NCI-H146 treated with DMSO at 0.1 percent for 48 hours (cell line): ENCODE measurements around the gene UFSP1.
"Not testable (repeated sequence)": the region's sequence is repeated elsewhere in the genome, so short reads cannot be mapped to it uniquely, and the experiment has no call there.

Experiments used
- DNase-seq: peaks from one replicate; lab custom pipeline; 2025; ENCODE audit not compliant: unreplicated experiment; lab: John Stamatoyannopoulos, UW

Gene UFSP1

DNA sequence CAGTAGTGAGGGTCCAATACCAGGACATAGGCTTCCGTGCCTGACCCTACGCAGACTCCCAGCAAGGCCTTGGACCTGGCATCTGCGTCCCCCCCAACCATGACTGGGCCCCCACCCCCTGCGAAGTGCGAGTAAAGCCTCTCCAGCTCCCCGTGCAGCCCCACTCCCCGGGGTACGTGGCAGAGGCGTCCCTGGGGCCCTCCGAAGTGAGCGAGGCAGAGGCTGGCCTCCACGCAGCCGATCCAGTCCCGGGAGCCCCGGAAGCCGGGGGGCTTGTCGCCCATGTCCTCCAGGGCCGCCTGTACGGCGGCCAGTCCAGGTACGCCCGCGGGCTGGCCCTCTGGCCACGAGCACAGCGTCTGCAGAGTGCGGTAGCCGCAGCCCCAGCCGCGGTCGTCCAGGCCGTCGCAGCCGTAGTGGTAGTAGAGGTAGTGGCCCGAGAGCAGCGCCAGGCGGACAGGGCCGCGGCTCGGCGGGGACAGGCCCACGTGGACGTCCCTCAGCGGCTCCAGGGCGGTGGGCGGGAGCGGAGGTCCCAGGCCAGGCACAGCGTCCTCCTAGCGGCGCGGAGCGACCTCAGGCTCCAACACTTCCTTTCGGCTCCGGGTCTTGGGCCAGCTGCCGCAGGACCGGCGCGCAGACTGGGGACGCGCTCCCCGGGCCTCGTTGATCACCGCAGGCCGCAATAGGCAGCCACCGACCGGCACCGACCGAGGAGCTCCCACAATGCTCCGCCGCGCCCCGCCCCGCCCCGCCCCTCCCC lies at the start of gene UFSP1:
TSS of gene UFSP1 (minus strand) at position 728 of the 763 bp plus-strand sequence. CDS start at position 284, 444 bp downstream.
- DNase-seq, result no peak

DNA sequence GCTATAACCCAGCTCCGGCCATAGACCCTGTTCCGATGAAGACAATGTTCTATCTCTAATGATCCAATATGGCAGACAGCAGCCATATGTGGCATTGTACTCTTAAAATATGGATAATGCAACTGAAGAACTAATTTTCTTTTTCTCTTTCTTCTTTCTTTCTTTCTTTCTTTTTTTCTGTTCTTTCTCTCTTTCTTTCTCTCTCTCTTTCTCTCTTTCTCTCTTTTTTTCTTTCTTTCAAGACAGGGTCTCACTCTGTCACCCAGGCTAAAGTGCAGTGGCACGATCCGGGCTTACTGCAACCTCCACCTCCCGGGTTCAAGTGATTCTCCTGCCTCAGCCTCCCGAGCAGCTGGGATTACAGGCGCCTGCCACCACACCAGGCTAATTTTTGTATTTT lies 46.7 kb upstream of the UFSP1 start:
- not testable (repeated sequence) for DNase-seq

DNA sequence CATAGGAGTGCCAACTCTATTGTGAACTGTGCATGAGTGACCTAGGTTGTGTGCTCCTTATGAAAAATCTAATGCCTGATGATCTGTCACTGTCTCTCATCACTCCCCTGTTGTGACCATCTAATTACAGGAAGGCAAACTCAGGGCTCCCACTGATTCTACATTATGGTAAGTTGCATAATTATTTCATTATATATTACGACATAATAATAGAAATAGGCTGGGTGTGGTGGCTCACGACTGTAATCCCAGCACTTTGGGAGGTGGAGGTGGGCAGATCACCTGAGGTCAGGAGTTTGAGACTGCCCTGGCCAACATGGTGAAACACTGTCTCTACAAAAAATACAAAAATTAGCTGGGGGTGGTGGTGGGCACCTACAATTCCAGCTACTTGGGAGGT lies 45.9 kb upstream of the UFSP1 start:
- not testable (repeated sequence) for DNase-seq

DNA sequence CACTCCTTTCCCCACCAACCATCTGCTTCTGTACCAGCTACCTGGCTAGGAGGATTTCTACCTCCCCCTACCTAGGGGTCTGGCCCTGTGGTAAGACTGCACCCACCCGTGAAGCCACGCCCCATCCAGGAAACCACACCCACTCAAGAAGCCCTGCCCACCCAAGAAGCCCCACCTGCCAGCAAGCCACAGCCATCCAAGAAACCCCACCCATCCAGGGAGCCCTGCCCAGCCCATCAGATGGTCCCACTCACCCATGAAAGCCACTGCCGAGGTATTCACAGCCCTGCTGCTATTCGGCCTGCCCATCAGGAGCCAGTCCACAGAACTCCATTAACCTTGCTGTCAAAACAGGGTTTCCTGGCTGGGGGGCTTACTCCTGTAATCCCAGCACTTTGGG lies 44.2 kb upstream of the UFSP1 start:
- no peak for DNase-seq

DNA sequence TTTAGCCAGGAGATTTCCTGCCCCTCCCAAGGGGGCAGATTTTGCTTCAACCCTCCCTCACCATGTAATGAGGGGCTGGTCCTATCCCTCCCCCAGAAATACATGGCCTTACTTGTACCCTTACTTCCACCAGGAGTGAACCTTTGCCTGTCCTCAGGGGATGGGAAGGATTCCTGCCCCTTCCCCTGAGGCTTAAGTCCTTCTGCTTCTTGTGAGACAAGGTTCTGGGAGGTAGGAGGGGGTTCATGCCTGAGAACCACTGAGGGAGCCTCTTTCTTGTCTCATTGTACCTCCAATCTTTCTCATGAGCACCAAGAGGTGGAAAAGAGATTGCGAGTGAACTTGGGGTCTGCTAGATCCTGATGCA lies 40.3 kb upstream of the UFSP1 start:
- DNase-seq, result no peak

DNA sequence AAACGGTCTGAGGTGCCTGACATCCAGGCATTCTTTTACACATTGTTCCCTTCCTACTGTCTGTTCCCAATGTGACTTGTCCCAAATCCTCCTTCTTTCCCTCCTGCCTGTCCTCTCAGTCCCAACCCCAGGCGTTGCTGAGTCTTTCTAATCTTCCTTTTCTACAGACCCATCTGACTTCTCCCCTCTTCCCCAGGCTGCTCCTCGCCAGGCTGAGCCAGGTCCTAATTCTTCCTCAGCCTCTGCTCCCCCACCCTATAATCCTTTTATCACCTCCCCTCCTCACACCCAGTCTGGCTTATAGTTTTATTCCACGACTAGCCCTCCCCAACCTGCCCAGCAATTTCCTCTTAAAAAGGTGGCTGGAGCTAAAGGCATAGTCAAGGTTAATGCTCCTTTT lies 34.1 kb upstream of the UFSP1 start:
- DNase-seq, result not testable (repeated sequence)

DNA sequence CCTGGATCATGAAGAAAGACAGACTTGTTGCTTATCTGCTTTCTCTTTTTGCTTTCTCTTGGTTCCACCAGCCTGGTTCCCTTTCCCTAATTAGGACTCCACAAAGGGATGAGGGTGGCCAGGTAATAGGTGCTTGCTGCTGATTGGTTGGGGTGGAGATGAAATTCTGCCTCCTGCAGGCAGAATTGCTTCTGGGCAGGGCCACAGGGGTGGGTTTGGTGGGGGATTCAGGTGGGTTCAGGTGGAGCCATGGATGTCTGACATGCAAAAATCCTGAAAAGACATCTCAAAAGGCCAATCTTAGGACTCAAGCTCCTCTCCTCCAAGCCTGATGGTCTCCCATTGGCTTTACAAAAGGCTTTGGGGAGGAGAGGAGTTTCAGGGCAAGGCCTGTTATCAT lies 31.5 kb upstream of the UFSP1 start:
- no peak for DNase-seq

DNA sequence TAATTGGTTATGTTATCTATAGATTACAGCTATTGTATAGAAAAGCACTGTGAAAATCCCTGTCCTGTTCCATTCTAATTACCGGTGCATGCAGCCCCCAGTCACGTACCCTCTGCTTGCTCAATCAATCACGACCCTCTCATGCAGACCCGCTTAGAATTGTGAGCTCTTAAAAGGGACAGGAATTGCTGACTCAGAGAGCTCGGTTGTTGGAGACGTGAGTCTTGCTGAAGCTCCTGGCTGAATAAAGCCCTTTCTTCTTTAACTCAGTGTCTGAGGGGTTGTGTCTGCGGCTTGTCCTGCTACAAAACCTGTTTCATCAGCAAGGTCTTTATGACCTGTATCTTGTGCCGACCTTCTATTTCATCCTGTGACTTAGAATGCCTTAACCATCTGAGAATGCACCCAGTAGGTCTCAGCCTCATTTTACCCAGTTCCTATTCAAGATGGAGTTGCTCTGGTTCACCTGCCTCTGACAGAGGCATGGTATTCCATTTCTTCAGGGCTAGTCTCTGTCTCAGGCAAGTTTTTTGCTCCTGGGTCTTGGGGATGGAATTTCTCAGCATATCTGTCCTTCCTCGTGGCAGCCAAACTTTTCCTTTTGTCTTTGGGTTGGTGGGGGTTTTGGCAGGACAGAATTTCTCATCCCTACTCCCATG lies 30.4 kb upstream of the UFSP1 start:
- not testable (repeated sequence) for DNase-seq

DNA sequence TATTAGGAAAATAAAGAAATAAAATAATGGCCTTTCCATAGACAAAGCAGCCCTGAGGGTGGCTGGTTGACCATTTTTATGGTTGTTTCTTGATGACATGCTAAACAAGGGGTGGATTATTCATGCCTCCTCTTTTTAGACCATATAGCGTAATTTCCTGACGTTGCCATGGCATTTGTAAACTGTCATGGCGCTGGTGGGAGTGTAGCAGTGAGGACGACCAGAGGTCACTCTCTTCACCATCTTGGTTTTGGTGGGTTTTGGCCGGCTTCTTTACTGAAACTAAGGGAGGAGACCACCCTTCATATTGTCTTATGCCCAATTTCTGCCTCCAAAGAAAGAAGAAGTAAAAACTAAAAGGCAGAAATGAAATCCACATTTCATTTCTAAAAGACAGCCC lies 29.8 kb upstream of the UFSP1 start:
- DNase-seq, result not testable (repeated sequence)

DNA sequence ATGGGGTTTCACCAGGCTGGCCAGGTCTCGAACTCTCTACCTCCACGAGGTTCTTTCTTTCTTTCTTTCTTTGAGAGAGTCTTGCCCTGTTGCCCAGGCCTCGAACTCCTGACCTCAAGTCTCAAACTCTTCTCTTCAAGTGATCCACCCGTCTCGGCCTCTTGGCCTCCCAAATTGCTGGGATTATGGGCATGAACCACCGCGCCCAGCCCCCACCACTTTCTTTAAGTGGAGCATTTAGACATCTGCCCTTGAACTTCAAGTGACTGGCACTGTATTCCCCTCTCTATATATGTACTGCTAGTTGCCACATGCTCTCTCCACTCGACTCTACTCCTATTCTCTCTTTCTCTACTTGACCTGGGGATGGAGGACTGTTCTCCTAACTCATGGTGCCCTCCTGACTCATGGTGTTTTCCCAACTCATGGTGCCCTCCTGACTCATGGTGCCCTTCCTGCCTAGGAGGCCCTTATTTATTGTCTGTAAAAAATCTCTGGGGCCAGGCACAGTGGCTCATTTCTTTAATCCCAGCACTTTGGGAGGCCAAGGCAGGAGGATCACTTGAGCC lies 25.4 kb upstream of the UFSP1 start:
- no peak for DNase-seq

DNA sequence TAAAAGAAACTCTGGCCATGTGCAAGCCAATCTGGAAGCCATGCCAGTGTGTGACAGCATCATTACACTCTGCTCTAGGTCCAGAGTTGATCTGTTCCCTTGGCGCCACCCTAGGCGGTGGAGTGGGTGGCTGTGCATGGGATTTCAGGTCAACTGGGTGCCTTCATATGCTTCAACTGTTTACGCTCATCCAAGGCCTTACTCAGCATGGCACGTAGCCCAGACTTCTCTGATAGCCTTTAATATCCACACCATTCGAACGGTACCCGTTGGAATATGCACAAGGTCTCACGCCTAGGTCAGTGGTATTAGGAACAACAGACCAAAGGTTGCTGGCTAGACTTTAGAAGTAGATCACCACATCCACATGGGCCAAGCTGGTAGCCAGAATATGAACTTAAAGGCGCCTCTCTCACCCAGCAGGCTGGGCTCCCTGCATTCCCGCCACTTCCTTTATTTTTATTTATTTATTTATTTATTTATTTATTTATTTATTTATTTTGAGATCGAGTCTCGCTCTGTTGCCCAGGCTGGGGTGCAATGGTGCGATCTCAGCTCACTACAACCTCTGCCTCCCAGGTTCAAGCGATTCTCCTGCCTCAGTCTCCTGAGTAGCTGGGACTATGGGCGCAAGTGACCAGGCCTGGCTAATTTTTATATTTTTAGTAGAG lies 24.8 kb upstream of the UFSP1 start:
- no peak for DNase-seq

DNA sequence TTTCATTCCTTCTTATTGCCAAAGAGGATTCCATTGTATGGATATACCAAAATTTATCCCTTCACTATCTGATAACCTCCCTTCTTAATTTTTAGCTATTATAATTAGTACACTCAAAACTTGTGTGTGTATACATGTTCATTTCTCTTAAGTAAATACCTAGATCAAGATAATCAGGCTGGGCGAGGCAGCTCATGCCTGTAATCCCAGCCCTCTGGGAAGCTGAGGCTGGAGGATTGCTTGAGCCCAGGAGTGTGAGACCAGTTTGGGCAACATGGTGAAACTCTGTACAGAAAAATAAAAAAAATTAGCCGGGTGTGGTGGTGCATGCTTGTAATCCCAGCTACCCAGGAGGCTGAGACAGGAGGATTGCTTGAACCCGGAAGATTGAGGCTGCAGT lies 22.0 kb upstream of the UFSP1 start:
- no peak for DNase-seq

DNA sequence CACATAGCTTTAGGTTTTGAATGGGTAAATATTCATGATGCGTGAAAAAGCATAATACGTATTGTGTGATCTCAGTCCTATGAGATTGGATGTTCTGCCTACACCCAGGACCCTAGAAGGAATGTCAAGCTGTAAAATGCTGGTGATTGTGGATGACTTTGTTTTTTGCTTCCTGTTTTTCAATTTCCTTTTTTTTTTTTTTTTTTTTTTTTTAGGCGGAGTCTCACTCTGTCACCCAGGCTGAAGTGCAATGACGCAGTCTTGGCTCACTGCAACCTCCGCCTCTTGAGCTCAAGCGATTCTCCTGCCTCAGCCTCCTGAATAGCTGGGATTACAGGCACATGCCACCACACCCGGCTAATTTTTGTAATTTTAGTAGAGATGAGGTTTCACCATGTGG lies 20.9 kb upstream of the UFSP1 start:
- not testable (repeated sequence) for DNase-seq

DNA sequence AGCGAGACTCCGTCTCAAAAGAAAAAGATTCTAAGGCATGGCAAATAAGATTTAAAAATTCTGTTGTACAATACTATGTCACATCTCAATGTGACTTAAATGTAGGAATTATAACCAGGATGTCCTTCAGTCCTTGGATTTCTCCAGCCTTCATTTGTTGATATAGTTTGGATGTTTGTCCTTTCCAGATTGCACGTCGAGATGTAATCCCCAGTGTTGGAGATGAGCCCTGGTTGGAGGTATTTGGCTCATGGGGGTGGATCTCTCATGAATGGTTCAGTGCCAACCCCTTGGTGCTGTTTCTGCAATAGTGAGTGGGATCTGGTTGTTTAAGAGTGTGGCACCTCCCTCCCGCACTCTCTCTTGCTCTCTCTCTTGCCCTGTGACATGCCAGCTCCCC lies 19.0 kb upstream of the UFSP1 start:
- no peak for DNase-seq

DNA sequence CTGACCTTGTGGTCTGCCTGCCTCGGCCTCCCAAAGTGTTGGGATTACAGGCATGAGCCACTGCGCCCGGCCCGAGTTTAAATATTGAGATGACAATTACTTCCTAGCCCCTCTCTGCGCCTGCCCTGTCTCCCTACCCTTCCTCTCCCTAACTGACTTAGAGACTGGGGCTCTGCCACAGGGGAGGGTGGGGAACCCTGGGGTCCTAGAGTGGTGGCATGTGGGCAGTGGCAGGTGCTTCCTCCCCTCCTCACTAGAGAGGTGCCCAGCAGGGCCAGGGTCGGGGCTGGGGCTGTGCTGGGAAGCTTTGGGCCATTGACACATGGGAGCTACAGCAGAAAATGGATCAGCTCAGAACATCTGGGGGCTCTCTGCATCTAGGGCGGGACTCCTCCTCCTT lies 13.1 kb upstream of the UFSP1 start:
- no peak for DNase-seq

DNA sequence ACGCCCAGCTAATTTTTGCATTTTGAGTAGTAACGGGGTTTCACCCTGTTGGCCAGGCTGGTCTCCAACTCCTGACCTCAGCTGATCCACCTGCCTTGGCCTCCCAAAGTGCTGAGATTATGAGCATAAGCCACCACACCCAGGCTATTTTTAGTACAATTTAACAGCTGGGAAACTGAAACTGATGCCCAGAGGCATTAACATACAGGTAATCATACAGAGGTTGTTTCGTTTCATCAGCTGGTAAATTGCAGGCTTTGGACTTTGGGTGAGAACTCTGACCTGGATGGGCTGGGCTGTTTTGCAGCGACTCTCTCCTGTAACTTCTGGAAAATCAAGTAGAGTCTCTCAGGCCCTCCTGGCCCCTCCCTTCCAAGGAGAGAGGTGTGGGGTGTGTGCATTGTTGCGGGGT lies 12.4 kb upstream of the UFSP1 start:
- no peak for DNase-seq

DNA sequence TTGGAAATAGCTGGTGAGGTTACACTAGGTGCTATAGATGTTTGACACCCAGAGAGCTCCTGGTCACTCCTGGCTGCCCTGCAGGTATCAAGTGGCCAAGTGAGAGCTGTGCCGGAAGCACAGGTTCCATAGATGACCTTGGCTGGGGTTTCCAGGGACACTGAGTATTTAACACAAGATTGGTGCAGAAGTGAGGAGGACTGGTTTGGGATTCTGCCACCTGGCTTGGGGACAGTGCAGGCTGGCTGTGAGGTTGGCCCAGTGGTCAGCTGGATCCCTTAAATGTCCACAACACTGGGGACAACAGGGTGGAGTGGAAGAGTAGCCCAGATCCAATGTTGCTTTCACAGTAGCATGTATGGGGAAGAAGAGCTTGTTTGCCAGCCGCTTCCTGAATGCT lies 11.5 kb upstream of the UFSP1 start:
- DNase-seq, result no peak

DNA sequence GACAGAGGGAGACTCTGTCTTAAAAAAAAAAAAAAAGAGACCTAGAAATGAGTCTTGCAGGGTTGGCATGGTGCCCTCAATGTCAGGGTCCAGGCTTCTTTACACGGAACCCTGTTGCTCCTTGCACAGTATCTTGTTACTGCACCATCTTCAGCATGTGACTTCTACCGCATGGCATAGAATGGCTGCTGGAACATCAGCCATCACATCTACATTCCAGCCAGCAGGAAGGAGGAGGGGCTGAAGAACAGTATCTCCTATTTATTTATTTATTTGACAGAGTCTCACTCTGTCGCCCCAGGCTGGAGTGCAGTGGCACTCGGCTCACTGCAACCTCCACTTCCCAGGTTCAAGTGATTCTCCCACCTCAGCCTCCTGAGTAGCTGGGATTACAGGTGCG lies 9.9 kb upstream of the UFSP1 start:
- no peak for DNase-seq

DNA sequence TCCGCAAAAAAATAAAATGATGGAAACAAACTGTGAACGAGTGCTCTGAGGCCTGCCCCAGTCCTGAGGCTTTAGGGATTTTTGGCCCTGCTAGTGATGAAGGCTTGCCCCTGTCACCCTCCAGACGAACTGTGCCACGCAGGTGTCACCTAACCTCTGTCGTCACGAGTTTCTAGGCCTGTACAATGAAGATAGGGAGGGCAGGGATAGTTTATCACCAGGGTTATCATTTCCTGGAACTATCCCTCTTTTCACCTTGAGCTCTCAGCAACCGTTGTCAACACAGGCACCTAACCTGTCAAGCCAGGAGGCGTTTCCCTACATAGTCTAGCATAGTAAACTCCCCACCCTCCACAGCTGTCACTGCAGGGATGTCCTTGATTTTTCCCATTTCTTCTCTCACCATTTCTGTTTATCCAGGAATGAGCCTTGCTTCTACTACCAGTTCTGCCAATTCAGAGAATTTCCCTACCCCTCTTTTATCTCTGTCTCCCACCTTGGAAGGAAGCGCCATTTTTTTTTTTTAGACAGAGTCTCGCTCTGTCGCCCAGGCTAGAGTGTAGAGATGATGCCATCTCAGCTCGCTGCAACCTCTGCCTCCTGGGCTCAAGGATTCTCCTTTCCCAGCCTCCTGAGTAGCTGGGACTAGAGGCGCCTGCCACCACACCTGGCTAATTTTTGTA lies 8.4 kb upstream of the UFSP1 start:
- no peak for DNase-seq

DNA sequence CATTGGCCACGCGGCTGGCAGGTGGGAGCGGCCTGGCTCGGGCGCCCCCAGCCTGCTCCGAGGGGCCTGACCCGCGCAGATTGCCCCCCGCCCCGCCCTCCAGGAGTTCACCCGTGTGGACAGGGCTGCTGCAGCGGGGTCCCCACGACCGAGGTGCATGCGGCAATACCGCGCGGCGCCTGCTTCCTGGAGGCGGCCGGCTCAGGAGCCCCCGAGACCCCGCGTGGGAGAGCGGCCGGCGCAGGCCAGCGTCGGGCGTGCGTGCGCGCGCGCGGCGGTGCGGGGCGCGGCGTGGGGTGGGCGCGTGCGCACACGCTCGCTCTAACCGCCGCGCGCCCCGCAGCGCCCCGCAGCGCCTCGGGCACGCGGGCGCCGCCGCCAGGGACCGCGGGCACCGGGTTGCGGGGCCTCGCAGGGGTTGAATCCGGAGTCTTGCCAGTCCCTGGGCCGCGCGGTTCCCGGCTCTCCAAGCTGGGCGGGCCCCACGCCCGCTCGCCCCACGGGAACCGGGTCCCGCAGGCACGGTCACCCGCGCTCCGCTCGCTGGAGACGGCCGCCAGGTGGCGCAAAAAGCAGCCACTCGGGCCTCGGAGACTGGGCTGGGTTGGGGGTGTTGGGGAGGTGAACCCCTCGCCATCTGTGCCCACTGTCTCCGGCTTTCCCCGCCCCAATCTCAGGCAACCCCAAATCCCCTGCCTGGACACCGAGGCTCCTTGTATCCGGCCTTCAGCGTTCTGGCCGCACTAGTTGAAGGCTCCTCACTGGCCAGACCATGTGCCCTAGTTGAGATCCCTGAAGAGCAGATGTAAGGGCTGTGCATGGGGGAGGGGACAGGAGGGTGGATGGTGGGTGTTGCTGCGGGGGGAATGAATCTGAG lies 7.5 kb upstream of the UFSP1 start:
- DNase-seq, result peak; percentile 13
